GM18520 (cell line): ENCODE measurements around the gene GABRR3.

Experiments used
- ATAC-seq: cut with Tn5 transposase; IDR thresholded peaks from one replicate; pipeline ENCODE4 v1.9.1; 2021; ENCODE audit not compliant: unreplicated experiment

The GABRR3 gene

GRCh38 chr3:97992547-97993173, 42.5 kb downstream of the GABRR3 start:
- no peak for ATAC-seq

- ATAC-seq, result no peak
Measured at GRCh38 chr3:97991293-97991682, 43.8 kb downstream of the GABRR3 start.

- ATAC-seq, result no peak
Measured at GRCh38 chr3:97990624-97991292, 44.4 kb downstream of the GABRR3 start.

GRCh38 chr3:97988784-97989568, 46.1 kb downstream of the GABRR3 start:
- no peak for ATAC-seq

- ATAC-seq, result no peak
Measured at GRCh38 chr3:97987306-97987705, 47.8 kb downstream of the GABRR3 start.

- no peak for ATAC-seq
Measured at GRCh38 chr3:97983933-97984491, 51.1 kb downstream of the GABRR3 start.

- ATAC-seq, result no peak
Measured at GRCh38 chr3:97981886-97982285, 53.2 kb downstream of the GABRR3 start.

GRCh38 chr3:97979610-97980009, 55.5 kb downstream of the GABRR3 start:
- ATAC-seq, result no peak

GRCh38 chr3:97975466-97975865, 59.6 kb downstream of the GABRR3 start:
- no peak for ATAC-seq

GRCh38 chr3:97974996-97975395, 60.1 kb downstream of the GABRR3 start:
- no peak for ATAC-seq

- ATAC-seq, result no peak
Measured at GRCh38 chr3:97972976-97973375, 62.1 kb downstream of the GABRR3 start.

- peak; percentile 75 for ATAC-seq
Measured at GRCh38 chr3:97971679-97972567, 63.2 kb downstream of the GABRR3 start, which contains the start of gene RIOX2. Gene RIOX2 (minus strand): TSS chr3:97972431. CDS start chr3:97967593, 4,838 bp downstream.

- ATAC-seq, result no peak
Measured at GRCh38 chr3:97970956-97971620, 64.0 kb downstream of the GABRR3 start.

- ATAC-seq, result no peak
Measured at GRCh38 chr3:97970156-97970555, 65.0 kb downstream of the GABRR3 start.

- ATAC-seq, result no peak
Measured at GRCh38 chr3:97969541-97969940, 65.6 kb downstream of the GABRR3 start.

- no peak for ATAC-seq
Measured at GRCh38 chr3:97968376-97968775, 66.7 kb downstream of the GABRR3 start.

- ATAC-seq, result no peak
Measured at GRCh38 chr3:97967966-97968365, 67.1 kb downstream of the GABRR3 start.

- no peak for ATAC-seq
Measured at GRCh38 chr3:97960993-97961766, 73.9 kb downstream of the GABRR3 start.

- no peak for ATAC-seq
Measured at GRCh38 chr3:97960551-97960950, 74.6 kb downstream of the GABRR3 start.
